HFFc6 (cell line): Measurements from ENCODE around the gene RNF169. TPM values are rescaled to one million over a fixed set of nuclear protein-coding genes. Genes with fewer than 3 reads are reported as not detected.

Experiments
- DNase-seq: peaks from one replicate; pipeline ENCODE4 v3.0.0-alpha.2; 2018
- H3K27ac Mint-ChIP-seq: 2 replicates; pipeline ENCODE4 v1.8.0; 2020; ENCODE audit warnings: mild to moderate bottlenecking, mixed read lengths
- H3K27me3 Mint-ChIP-seq: 2 replicates; pipeline ENCODE4 v1.8.0; 2021; ENCODE audit warnings: mild to moderate bottlenecking, moderate library complexity, mixed read lengths; ENCODE audit not compliant: insufficient read depth
- H3K36me3 Mint-ChIP-seq: 2 replicates; pipeline ENCODE4 v1.8.0; 2021; ENCODE audit warnings: low read depth, mixed read lengths
- H3K4me1 Mint-ChIP-seq: 2 replicates; pipeline ENCODE4 v1.8.0; 2020; ENCODE audit warnings: low read depth, mixed read lengths
- H3K4me3 Mint-ChIP-seq: 2 replicates; pipeline ENCODE4 v1.8.0; 2020; ENCODE audit warnings: mild to moderate bottlenecking, moderate library complexity, mixed read lengths
- H3K9me3 Mint-ChIP-seq: 2 replicates; pipeline ENCODE4 v1.8.0; 2020; ENCODE audit warnings: mild to moderate bottlenecking, mixed read lengths
- CTCF ChIP-seq: fragments of 200-600 bp; sonication (generic); IDR thresholded peaks from 2 replicates; pipeline ENCODE4 v1.5.0; 2021; ENCODE audit warnings: antibody characterized with exemption, mild to moderate bottlenecking
- long read RNA-seq: library from polyadenylated mRNA; unstranded; transcript quantifications from one replicate; pipeline ENCODE4 v2.0.0, GENCODE V29; 2019
- total RNA-seq, 6 experiments: library from RNA; stranded (reverse); fragmentation: NEBNext Ultra II Directional; extraction: Animal tissue kit (Norgen Biotek cat#: 25700); gene quantifications; 2 replicates in 1 of 6; 3 replicates in 5 of 6; pipeline ENCODE4 v1.2.3, GENCODE V29; 2021

Gene RNF169
- 10 to 100 TPM; 10.9 to 12.9 (median 12.2) TPM for total RNA-seq
- long read RNA-seq, partial matches to known transcripts, result 0 of 9 reads
- long read RNA-seq, other reads (novel, unspliced or antisense), result 9 of 9 reads

GRCh38 chr11:74748211-74749126 lies at the start of gene RNF169:
Gene RNF169 (plus strand): TSS chr11:74748849. CDS start chr11:74748881, 32 bp downstream.
- TF ChIP-seq CTCF, result no peak
- H3K36me3 Mint-ChIP-seq, result no peaks in the 10 kb centered on the region
- H3K4me3 Mint-ChIP-seq, result peak within 1 kb of the TSS; percentile 96
- peak within 1 kb of the TSS; percentile 88 for H3K27ac Mint-ChIP-seq
- DNase-seq, result peak; percentile 95
- no peaks in the 10 kb centered on the region for H3K9me3 Mint-ChIP-seq
- peaks cover 42% of the 10 kb centered on the region for H3K4me1 Mint-ChIP-seq
- H3K27me3 Mint-ChIP-seq, result peaks cover 5% of the 10 kb centered on the region

- no peak for DNase-seq
- Mint-ChIP-seq H3K36me3 (no peaks in the 10 kb centered on the region), H3K27ac (no peak overlapping the region), H3K4me3 (no peak overlapping the region), H3K9me3 (no peaks in the 10 kb centered on the region), H3K27me3 (peaks cover 7% of the 10 kb centered on the region), H3K4me1 (peaks cover 13% of the 10 kb centered on the region)
- no peak for TF ChIP-seq CTCF
These were observed 48.8 kb upstream of the RNF169 start for GRCh38 chr11:74699615-74700396.

GRCh38 chr11:74701351-74701750 lies 47.3 kb upstream of the RNF169 start:
- no peaks in the 10 kb centered on the region for H3K36me3 Mint-ChIP-seq
- DNase-seq, result no peak
- peak; percentile 23; the same call in 1 of the 2 replicates for TF ChIP-seq CTCF
- no peak overlapping the region for H3K27ac Mint-ChIP-seq
- H3K9me3 Mint-ChIP-seq, result no peaks in the 10 kb centered on the region
- peaks cover 12% of the 10 kb centered on the region for H3K27me3 Mint-ChIP-seq
- peaks cover 10% of the 10 kb centered on the region for H3K4me1 Mint-ChIP-seq
- H3K4me3 Mint-ChIP-seq, result no peak overlapping the region

- DNase-seq, result peak; percentile 65
- peak; percentile 94 for TF ChIP-seq CTCF
- Mint-ChIP-seq H3K4me1 (no peaks in the 10 kb centered on the region; the same call in 1 of the 2 replicates), H3K9me3 (no peaks in the 10 kb centered on the region), H3K27ac (no peak overlapping the region), H3K36me3 (no peaks in the 10 kb centered on the region), H3K27me3 (peaks cover 12% of the 10 kb centered on the region), H3K4me3 (no peak overlapping the region)
These were observed 46.2 kb upstream of the RNF169 start for GRCh38 chr11:74702383-74703007.

- no peak for TF ChIP-seq CTCF
- Mint-ChIP-seq H3K36me3 (no peaks in the 10 kb centered on the region), H3K27me3 (peaks cover 13% of the 10 kb centered on the region), H3K27ac (no peak overlapping the region), H3K4me1 (no peaks in the 10 kb centered on the region), H3K4me3 (no peak overlapping the region), H3K9me3 (no peaks in the 10 kb centered on the region)
- DNase-seq, result no peak
These were observed 45.4 kb upstream of the RNF169 start for GRCh38 chr11:74703211-74703610.
